NCI-H446 (cell line): ENCODE results near the gene POU2F2.

Experiments
- DNase-seq, 2 experiments: peaks; one replicate each; lab custom pipeline; 2025; lab: John Stamatoyannopoulos, UW

POU2F2 gene

DNA sequence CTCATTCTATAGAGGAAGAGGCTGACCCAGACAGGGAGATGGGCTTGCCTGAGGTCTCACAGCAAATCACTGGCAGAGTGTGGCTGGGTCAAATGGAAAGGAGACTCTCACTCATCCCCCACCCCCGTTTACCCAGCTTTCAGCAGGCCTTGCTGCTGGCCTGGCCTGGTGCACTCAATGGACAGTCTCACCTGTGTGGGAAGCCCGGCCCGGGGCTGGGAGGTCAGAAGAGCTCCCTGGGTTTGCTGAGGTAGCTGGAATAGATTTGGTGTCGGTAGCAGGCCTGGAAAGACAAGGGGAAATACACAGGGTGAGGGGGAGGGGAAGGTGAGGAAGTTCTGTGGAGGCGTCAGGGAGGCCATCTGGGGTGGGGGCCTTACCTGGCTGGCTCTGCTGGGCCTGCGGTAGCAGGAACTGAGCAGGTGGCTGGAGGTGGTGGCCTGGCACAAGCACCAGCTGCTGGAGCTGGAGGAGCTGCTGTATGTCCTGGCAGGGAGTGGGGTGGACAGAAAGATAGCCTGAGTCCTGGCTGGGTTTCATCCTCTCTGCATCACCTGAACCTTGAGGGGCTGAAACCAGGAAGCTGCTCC is 32.8 kb downstream of the POU2F2 start:
- DNase-seq: no peak

GRCh38 chr19:42098781-42099180 is 33.5 kb downstream of the POU2F2 start:
- DNase-seq: no peak

- DNase-seq: no peak
These were observed 34.8 kb downstream of the POU2F2 start for GRCh38 chr19:42097461-42097860.

DNA sequence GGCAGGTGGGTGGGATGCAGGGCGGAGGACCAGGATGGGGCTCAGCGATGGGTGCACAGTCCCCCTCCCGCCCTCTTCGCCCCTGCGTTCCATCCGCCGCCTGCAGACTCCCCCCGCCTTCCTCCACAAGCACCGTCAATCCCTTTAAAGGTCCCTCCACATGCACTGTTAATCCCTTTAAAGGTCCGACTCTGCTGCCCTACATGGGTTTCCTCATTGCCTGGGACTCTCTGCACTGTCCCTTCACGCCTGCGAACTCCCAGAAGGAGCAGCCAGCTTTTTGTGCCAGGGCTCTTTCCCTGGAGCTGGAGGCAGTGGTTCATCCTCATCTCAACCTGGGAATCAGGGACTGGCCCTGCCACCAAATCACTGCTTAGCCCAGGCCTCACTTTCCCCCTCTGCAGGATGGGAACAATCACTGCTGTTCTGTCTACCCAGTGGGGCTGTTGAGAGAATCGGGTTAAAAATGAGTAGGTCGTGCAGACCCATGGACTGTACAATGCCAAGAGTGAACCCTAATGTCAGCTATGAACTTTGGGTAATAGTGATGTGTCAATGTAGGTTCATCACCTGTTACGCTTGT is 35.9 kb downstream of the POU2F2 start:
- no peak for DNase-seq

- no peak for DNase-seq
These were observed 36.4 kb downstream of the POU2F2 start for GRCh38 chr19:42095814-42096230.

DNA sequence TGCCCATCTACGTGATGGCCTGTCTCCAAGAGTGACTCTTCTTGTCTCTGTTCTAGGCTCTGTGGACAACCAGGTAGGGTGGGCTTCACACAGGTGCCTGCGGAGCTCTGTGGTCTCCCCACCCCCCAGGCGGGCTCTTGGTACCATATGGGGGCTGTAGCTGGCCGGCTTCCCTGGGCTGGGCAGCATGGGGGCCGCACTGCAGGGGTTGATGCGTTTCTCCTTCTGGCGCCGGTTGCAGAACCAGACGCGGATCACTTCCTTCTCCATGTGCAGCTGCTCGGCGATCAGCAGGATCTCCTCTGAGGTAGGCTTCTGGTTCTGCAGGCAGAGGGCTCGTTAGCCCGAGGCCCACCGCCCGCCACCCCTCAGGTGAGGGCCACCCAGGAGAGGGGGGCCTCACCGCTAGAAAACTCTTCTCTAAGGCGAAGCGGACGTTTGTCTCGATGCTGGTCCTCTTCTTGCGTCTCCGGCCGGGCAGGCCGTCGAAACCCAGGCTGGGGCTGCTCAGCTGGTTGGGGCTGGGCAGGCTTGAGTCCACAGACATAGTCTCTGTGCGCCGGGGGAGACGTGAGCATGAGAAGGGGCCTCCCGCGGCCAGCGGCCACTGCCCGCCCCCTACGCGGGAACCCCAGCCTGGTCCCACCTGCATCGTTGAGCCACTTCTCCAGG is 37.0 kb downstream of the POU2F2 start:
- DNase-seq: no peak

- no peak for DNase-seq
These were observed 38.3 kb downstream of the POU2F2 start for GRCh38 chr19:42093926-42094325.

DNA sequence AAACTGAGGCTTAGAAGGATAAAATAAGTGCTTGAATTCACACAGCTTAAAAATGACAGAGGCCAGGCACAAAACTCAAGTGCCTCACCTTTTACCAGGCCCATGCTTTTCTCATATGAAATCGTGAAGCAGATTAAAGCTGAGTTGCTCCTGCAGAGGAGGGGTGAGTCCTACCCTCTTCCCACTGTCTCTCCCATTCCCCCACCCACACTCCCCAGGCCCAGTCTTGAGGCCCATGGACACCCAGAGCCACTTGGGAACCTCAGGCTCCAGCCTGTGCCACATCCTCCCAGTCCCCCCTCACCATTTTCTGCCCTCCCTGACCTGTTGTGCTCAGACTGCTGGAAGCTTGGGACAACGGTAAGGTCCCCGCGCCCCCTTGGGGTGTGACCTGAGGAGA is 38.7 kb downstream of the POU2F2 start:
- no peak for DNase-seq

DNA sequence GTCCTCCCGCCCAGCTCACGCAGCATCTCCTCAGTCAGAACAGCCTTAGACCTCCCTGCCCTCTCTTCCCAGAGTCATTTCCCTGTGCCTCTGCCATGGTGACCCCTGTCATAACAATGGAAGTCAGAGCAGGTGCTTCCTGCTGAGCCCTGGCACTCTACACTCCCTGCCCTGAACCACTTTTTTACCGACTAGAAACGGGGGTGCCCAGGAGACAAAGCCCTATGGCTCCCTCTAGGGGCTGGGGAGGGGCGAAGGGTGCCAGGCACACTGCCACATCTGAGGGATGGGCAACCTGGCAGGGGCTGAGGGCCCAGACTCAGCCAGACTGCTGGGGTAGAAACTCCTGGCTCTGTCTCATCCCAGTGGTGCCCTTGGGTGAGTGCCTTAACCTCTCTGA is 39.9 kb downstream of the POU2F2 start:
- DNase-seq: peak in 1 of 2 experiments; percentile 66

GRCh38 chr19:42091742-42092141 is 40.5 kb downstream of the POU2F2 start:
- DNase-seq: peak in 1 of 2 experiments; percentile 30

GRCh38 chr19:42091300-42091699 is 40.9 kb downstream of the POU2F2 start:
- DNase-seq: no peak

DNA sequence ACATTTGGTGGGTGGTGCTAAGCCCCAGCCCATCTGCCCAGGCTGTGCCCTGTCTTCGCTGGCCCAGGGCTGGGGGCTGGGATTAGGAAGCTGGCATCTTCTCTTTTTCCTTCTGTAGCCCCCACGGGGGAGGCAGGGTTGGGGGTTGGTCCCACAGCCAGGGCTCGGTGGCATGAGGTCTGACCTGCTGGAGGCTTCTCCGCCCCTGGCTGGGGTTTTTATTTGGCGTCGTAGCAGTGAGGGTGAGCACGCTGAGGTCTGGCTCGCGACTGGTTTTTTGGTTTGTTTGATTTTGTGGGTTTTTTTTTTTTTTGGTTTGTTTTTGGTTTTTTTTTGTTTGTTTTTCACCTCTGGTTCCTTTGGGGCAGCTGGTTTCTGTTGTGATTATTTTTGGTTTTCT is 41.6 kb downstream of the POU2F2 start:
- DNase-seq: peak in 1 of 2 experiments; percentile 31

DNA sequence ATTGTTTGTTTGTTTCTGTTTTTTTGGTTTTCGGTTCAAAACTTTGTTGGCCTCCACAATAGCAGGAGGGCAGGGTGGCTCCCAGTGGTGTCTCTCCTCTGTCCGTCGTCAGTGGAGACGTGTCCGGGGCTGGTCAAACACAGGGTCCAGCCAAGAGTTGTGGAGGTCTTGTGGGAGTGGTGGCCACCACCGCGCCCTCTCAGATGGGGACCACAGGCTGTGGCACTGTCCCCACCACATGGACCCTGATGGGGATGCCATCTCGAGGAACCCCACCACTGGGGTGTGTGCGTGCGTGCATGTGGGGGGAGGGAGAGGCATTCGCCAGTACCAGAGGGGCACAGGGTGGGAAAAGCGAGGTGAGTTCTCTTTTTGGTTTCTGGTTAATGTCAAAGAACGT is 42.5 kb downstream of the POU2F2 start:
- DNase-seq: no peak

DNA sequence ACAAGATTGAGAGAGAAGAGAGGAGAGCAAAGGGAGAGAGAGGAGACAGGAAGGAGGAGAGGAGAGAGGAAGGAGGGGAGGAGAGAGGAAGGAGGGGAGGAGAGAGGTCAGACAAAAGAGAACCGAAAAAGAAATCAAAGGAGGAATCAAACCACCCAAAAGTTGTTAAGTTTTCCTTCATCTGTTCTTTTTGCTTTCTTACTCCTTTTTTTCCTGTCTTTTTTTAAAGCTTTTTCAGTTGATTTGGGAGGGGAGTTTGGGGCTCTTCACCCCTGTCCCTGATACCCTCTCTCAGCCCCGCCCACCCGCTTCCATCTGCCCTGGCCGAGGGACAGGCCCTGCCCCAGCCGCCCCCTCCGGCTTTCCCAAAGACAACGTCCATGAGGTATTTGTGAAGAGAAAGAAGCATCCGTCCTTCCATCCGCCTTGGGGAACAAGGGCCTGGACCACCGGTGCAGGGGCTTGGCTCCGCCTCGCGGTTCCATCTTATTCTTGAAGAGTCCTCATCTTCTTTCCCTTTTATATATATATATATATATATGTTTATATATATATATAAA is 43.0 kb downstream of the POU2F2 start:
- no peak for DNase-seq

DNA sequence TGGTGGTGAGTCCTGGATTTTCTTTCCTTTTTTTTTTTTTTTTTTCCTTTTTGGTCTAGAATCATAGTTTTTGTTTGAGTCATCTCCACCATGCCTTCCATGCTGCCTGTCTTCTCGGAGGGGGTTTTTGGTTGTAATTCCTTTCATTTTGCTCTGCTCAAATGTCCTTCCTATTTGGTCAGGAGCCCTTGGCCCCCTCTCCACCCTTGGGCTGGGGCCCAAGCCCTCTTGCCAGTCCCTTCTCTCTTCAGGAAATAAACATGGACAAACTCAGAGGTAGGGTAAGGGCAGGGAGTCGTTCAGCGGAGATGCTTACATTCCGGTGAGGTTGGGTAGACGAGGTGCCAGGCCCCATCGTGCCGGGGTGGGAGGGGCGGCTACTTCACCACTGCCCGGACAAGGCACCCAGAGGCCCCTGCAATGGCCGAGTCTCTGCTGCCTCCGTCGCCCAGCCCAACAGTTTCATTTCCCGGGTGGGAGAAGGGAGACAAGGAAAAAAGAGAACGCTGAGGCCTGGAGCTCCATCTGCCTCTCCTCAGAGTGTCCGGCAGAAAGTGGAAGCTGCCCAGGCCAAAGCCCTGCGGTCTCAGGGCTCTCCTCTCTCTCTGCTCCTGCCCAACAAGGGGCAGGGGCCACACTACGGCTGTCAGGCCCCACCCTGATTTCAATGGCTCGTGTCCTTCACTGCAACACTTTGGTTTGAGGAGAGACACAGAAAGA is 43.6 kb downstream of the POU2F2 start:
- DNase-seq: no peak

DNA sequence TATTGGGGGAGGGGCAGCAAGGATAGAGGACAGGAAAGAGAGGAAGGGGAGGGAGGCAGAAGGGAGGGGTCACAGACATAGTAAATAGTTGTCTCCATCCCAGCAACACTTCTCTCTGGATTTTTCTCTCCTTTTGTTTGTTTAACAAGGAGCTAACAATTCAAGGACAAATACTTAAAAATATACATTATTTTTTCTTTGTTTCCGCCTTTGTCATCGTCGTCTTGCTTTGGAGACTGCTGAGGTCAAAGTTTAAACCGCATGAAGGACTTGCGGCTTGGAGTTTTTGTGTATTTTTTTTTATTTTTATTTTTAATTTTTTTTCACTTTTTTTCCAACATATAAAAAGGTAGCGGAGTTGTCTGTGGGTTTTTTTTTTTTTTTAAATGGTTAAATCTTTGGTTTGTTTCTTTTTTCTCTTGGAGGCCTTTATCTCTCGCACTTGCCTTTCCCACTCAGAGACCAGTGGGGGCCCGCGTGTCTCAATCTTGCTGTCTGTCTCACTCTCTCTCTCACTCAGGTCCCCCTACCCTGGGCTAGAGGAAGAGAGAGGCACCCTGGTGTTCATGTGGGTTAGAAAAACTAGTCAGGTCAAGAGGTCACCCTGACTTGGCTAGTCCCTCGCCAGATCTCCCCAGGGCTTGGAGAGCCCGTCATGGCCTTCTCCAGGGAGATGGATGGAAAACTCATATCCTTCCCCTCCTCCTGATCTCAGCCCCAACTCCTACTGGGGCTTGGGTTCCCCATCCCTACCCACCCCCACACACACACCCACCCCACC is 45.3 kb downstream of the POU2F2 start:
- no peak for DNase-seq

- no peak for DNase-seq
These were observed 46.0 kb downstream of the POU2F2 start for GRCh38 chr19:42086188-42086736.

DNA sequence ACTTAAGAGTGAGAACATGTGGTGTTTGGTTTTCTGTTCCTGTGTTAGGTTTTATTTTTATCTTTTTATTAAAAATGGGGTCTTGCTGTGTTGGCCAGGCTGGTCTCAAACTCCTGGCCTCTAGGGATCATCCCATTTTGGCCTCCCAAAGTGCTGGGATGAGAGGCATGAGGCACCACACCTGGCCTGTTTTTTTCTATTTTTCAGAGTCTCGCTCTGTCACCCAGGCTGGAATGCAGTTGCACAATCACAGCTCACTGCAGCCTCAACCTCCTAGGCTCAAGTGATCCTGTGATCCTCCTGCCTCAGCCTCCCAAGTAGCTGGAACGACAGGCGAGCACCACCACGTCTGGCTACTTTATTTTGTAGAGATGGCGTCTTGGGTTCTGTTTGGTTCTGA is 48.7 kb downstream of the POU2F2 start:
- no peak for DNase-seq

- DNase-seq: peak in 1 of 2 experiments; percentile 26
These were observed 50.6 kb downstream of the POU2F2 start for GRCh38 chr19:42081584-42082203.

DNA sequence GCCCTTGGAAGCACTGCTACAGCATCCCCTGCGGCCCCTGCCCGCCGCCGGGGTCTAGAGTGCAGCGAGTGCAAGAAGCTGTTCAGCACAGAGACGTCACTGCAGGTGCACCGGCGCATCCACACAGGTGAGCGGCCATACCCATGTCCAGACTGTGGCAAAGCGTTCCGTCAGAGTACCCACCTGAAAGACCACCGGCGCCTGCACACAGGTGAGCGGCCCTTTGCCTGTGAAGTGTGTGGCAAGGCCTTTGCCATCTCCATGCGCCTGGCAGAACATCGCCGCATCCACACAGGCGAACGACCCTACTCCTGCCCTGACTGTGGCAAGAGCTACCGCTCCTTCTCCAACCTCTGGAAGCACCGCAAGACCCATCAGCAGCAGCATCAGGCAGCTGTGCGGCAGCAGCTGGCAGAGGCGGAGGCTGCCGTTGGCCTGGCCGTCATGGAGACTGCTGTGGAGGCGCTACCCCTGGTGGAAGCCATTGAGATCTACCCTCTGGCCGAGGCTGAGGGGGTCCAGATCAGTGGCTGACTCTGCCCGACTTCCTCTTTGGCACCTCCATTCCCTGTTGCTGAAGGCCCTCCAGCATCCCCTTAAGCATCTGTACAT is 51.4 kb downstream of the POU2F2 start:
- no peak for DNase-seq
